ENCODE measurements around the gene OR52I2.

The OR52I2 gene

DNA sequence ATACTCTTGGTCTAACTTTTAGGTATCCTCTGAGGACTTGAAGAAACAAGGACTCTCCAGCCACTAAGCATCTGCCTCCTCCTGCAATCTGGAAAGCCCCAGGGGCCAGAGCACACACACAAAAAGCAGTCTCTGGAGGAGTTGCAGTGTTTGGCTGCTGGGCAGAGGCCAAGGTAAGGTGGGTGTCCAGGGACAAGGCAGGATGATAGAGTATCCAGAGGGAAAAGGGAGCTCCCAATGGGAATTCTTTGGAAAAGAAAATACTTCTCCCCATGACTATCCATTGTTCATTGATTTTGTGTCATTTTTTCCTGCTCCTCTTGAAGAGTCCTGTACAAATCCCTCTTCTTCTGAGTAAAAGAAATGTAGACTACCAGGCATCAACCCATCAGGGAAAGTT lies at the start of gene OR52I2:
Gene OR52I2, plus strand, starts transcription at position 301 of the 400 bp plus-strand sequence.
- Mint-ChIP-seq H3K27me3 (peaks cover 18% of the 10 kb centered on the region), H3K4me1 (ENCODE audit: low read depth) (no peaks in the 10 kb centered on the region), H3K27ac (no peak within 1 kb of the TSS), H3K36me3 (ENCODE audit: low read depth) (no peaks in the 10 kb centered on the region), H3K9me3 (no peaks in the 10 kb centered on the region), H3K4me3 (no peak within 1 kb of the TSS)

DNA sequence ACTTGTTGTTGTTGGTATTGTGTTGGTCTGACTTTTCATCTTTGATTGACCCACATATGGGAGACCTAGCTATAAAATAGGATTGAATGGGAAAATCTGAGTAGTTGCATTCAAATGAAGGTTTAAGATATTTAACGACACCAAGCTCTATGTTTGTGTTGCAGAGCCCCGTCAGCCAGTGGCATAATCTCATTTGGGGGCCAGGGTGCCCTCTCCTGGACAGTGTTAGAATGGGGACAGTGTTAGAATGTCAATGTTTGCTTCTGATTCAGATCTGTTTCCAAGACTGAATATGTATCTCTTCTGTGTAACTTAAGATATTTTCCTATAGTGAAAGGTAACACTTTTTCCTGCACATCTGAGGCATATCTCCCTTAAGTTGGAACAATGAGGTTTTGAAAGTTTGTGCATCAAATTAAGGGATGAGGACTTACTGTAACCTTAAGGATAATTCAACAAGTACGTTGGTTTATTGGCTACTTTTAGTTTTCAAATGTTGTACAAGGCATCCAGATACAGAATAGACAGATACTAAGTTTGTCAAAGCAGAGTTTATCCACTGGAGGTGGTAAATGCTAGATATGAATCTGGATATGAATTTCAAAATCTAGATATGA lies 41.8 kb upstream of the OR52I2 start:
- Mint-ChIP-seq H3K27me3 (peaks cover 15% of the 10 kb centered on the region), H3K4me3 (no peak overlapping the region), H3K9me3 (no peaks in the 10 kb centered on the region), H3K4me1 (ENCODE audit: low read depth) (no peaks in the 10 kb centered on the region), H3K27ac (no peak overlapping the region), H3K36me3 (ENCODE audit: low read depth) (no peaks in the 10 kb centered on the region)

GRCh38 chr11:4541071-4541470 lies 40.5 kb upstream of the OR52I2 start:
- Mint-ChIP-seq H3K27me3 (peaks cover 15% of the 10 kb centered on the region), H3K9me3 (no peaks in the 10 kb centered on the region), H3K27ac (no peak overlapping the region), H3K4me1 (ENCODE audit: low read depth) (no peaks in the 10 kb centered on the region), H3K36me3 (ENCODE audit: low read depth) (no peaks in the 10 kb centered on the region), H3K4me3 (no peak overlapping the region)

GRCh38 chr11:4543561-4543960 lies 38.0 kb upstream of the OR52I2 start:
- Mint-ChIP-seq H3K4me1 (ENCODE audit: low read depth) (no peaks in the 10 kb centered on the region), H3K4me3 (no peak overlapping the region), H3K9me3 (no peaks in the 10 kb centered on the region), H3K27ac (no peak overlapping the region), H3K27me3 (peaks cover 20% of the 10 kb centered on the region), H3K36me3 (ENCODE audit: low read depth) (no peaks in the 10 kb centered on the region)

DNA sequence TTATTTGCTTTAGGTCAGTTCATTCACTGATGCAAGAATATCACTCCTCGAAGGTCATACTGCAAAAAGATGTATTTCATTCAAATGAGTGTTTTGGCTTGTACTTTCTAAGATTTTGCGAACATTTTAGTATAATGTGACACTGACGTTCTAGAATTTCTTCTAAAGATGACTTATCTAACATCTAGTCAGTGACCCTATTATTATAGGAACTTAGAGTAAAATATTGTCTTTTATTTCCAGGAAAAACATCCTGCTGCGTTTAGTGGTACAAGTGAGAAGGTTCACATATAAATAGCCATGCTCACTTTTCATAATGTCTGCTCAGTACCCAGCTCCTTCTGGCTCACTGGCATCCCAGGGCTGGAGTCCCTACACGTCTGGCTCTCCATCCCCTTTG lies 36.7 kb upstream of the OR52I2 start, which contains the start of gene OR52M1:
Gene OR52M1, plus strand, starts transcription at position 301 of the 400 bp plus-strand sequence. Its CDS starts 0 bp downstream, at position 301.
- Mint-ChIP-seq H3K36me3 (ENCODE audit: low read depth) (no peaks in the 10 kb centered on the region), H3K9me3 (no peaks in the 10 kb centered on the region), H3K4me1 (ENCODE audit: low read depth) (no peaks in the 10 kb centered on the region), H3K4me3 (no peak within 1 kb of the TSS), H3K27ac (no peak within 1 kb of the TSS), H3K27me3 (peaks cover 22% of the 10 kb centered on the region)

DNA sequence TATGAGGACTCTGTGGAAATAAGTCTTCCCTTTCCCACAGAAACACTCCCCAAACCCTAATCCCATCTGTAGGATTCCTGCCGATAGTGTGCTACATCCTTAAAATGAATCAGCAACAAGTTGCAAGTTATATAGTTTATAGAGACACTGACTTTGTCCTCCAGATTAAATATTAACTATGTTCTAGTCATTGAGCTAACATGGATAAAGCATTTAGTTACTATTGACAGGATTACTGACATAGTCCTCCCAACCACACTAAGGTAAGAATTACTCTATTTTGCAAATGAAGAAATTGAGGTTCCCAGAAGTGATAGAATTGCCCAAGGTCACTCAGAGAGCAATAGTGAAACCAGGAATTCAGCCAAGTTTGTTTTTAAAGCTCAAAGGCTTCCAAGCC lies 34.7 kb upstream of the OR52I2 start:
- H3K36me3 Mint-ChIP-seq (ENCODE audit: low read depth), result no peaks in the 10 kb centered on the region
- no peaks in the 10 kb centered on the region for H3K9me3 Mint-ChIP-seq
- H3K27ac Mint-ChIP-seq, result no peak overlapping the region
- peaks cover 27% of the 10 kb centered on the region for H3K27me3 Mint-ChIP-seq
- no peaks in the 10 kb centered on the region for H3K4me1 Mint-ChIP-seq (ENCODE audit: low read depth)
- H3K4me3 Mint-ChIP-seq, result no peak overlapping the region

DNA sequence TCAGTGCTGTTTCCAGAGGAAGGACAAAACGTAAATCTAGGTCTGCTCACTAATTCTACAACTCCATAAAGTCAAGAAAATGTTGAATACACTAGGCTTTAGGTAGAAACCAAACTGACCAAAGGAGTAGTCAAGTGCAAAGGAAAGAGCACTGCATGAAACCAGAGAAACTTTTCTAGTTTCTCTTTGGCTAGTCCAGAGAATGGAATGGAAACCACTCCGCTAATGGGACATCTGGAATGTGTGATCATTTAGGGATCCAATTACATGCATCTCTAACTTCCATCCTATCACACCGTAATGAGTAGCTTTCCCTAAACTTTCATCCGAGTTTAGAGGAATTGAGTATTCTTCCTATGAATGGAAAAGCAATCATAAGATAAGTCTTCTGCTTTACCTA lies 34.1 kb upstream of the OR52I2 start:
- no peak overlapping the region for H3K4me3 Mint-ChIP-seq
- H3K27me3 Mint-ChIP-seq, result peaks cover 22% of the 10 kb centered on the region
- H3K9me3 Mint-ChIP-seq, result no peaks in the 10 kb centered on the region
- no peak overlapping the region for H3K27ac Mint-ChIP-seq
- H3K36me3 Mint-ChIP-seq (ENCODE audit: low read depth), result no peaks in the 10 kb centered on the region
- H3K4me1 Mint-ChIP-seq (ENCODE audit: low read depth), result no peaks in the 10 kb centered on the region

- Mint-ChIP-seq H3K27ac (no peak overlapping the region), H3K4me3 (no peak overlapping the region), H3K36me3 (ENCODE audit: low read depth) (no peaks in the 10 kb centered on the region), H3K9me3 (no peaks in the 10 kb centered on the region), H3K4me1 (ENCODE audit: low read depth) (no peaks in the 10 kb centered on the region), H3K27me3 (peaks cover 40% of the 10 kb centered on the region)
These were observed 30.1 kb upstream of the OR52I2 start for GRCh38 chr11:4551346-4551979.

DNA sequence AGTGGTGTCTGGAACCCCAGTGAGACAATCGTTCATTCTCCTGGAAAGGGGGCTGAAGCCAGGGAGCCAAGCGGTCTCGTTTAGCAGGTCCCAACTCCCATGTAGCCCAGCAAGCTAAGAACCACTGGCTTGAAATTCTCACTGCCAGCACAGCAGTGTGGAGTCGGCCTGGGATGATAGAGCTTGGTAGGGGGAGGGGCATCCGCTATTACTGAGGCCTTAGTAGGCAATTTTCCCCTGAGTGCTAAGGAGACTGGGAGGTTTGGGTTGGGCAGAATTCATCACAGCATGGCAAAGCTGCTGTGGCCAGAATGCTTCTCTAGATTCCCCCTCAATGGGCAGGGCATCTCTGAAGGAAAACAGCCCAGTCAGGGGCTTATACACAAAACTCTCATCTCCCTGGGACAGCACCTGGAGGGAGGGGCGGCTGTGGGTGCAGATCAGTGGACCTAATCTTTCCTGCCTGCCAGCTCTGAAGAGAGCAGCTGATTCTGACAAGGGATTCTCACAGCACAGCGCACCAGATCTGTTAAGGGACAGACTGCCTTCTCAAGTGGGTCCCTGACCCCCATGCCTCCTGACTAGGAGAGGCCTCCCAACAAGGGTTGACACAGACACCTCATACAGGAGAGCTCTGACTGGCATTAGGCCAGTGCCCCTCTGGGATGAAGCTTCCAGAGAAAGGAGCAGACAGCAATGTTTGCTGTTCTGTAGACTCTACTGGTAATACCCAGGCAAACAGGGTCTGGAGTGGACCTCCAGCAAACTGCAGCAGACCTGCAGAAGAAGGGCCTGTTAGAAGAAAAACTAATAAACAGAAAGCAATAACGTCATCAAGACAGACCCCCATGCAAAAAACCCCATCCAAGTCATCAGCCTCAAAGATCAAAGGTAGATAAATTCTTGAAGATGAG lies 21.8 kb upstream of the OR52I2 start:
- Mint-ChIP-seq H3K4me1 (ENCODE audit: low read depth) (no peaks in the 10 kb centered on the region), H3K27ac (no peak overlapping the region), H3K4me3 (no peak overlapping the region), H3K27me3 (peaks cover 34% of the 10 kb centered on the region), H3K36me3 (ENCODE audit: low read depth) (no peaks in the 10 kb centered on the region), H3K9me3 (peaks cover 7% of the 10 kb centered on the region)

DNA sequence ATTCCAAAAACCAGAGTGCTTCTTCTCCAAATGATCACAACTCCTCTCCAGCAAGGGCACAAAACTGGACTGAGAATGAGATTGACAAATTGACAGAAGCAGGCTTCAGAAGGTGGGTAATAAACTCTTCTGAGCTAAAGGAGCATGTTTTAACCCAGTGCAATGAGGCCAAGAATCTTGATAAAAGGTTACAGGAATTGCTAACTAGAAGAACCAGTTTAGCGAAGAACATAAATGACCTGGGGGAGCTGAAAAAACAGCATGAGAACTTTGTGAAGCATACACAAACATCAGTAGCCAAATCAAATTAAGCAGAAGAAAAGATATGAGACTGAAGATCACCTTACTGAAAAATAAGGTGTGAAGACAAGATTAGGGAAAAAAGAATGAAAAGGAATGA lies 21.1 kb upstream of the OR52I2 start:
- H3K9me3 Mint-ChIP-seq, result peaks cover 7% of the 10 kb centered on the region
- H3K4me3 Mint-ChIP-seq, result no peak overlapping the region
- H3K36me3 Mint-ChIP-seq (ENCODE audit: low read depth), result no peaks in the 10 kb centered on the region
- peaks cover 31% of the 10 kb centered on the region for H3K27me3 Mint-ChIP-seq
- no peak overlapping the region for H3K27ac Mint-ChIP-seq
- no peaks in the 10 kb centered on the region for H3K4me1 Mint-ChIP-seq (ENCODE audit: low read depth)

- Mint-ChIP-seq H3K36me3 (ENCODE audit: low read depth) (no peaks in the 10 kb centered on the region), H3K4me3 (no peak overlapping the region), H3K4me1 (ENCODE audit: low read depth) (no peaks in the 10 kb centered on the region), H3K9me3 (peaks cover 7% of the 10 kb centered on the region), H3K27me3 (peaks cover 23% of the 10 kb centered on the region), H3K27ac (no peak overlapping the region)
These were observed 16.2 kb upstream of the OR52I2 start for GRCh38 chr11:4565371-4565770.

GRCh38 chr11:4569075-4569474 lies 12.5 kb upstream of the OR52I2 start:
- H3K9me3 Mint-ChIP-seq, result peaks cover under 1% of the 10 kb centered on the region
- H3K4me3 Mint-ChIP-seq, result no peak overlapping the region
- no peaks in the 10 kb centered on the region for H3K36me3 Mint-ChIP-seq (ENCODE audit: low read depth)
- H3K27me3 Mint-ChIP-seq, result peaks cover 8% of the 10 kb centered on the region
- H3K27ac Mint-ChIP-seq, result no peak overlapping the region
- no peaks in the 10 kb centered on the region for H3K4me1 Mint-ChIP-seq (ENCODE audit: low read depth)

DNA sequence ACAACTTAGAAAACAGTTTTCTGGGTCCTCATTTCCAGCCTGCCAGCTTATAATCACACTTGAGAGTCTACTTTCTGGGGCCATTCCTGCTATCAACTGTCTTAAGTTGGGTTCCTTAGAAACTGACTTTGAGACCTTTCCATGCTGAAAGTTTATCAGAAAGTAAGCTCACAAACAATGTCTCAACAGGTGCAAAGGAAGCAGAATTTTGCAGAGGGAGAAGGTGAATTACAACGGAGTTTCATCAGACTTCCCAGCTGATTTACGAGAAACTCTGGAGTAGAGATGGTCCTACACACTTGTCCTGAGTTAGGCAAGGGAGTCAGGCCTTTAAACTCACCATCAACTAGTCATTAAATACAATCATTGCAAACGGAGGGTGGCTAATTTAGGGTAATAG lies 4.7 kb upstream of the OR52I2 start:
- no peaks in the 10 kb centered on the region for H3K9me3 Mint-ChIP-seq
- H3K4me1 Mint-ChIP-seq (ENCODE audit: low read depth), result peaks cover 5% of the 10 kb centered on the region
- H3K27me3 Mint-ChIP-seq, result peaks cover 21% of the 10 kb centered on the region
- H3K4me3 Mint-ChIP-seq, result no peak overlapping the region
- H3K36me3 Mint-ChIP-seq (ENCODE audit: low read depth), result no peaks in the 10 kb centered on the region
- no peak overlapping the region for H3K27ac Mint-ChIP-seq

DNA sequence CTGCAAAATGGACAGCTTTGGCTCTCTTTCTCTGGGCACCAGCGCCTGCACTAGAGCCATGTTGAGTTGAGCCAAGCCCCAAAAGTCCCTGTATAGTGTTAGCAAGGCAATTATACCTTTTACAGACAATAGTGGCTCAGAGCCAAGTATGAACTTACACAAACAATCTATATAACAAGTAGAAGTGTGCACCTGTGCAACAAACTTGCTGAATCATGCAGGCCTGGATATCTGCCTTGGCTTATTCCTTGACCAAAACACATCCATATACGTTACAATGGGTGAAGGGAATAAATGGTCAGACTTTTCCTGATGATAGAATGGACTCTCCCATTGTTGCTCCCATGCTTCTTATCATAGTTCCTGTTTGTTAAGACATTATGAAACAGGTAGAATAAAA lies 3.8 kb upstream of the OR52I2 start:
- H3K4me1 Mint-ChIP-seq (ENCODE audit: low read depth), result peaks cover 5% of the 10 kb centered on the region
- no peak overlapping the region for H3K27ac Mint-ChIP-seq
- no peak overlapping the region for H3K4me3 Mint-ChIP-seq
- H3K9me3 Mint-ChIP-seq, result no peaks in the 10 kb centered on the region
- peaks cover 23% of the 10 kb centered on the region for H3K27me3 Mint-ChIP-seq
- no peaks in the 10 kb centered on the region for H3K36me3 Mint-ChIP-seq (ENCODE audit: low read depth)

DNA sequence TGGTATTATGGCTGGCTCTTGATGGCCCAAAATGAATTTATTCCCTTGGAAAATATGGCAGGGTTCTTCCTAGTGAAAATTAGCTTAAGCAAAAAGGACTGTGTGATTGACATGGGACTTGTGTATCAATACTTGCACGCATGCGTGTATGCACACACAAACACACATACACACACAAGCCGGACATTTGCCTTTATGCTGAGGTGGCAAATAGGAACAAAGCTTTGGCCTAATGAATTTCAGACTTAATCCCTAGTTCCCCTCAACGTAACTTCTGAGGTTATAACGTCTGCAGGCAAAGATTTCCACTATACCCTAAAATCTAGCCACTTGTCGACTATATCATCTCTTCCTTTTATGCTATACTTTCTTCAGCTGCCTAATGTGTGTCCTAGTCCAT lies 2.9 kb upstream of the OR52I2 start:
- H3K36me3 Mint-ChIP-seq (ENCODE audit: low read depth), result no peaks in the 10 kb centered on the region
- H3K27ac Mint-ChIP-seq, result no peak overlapping the region
- H3K4me3 Mint-ChIP-seq, result no peak overlapping the region
- no peaks in the 10 kb centered on the region for H3K9me3 Mint-ChIP-seq
- peaks cover 5% of the 10 kb centered on the region for H3K4me1 Mint-ChIP-seq (ENCODE audit: low read depth)
- peaks cover 25% of the 10 kb centered on the region for H3K27me3 Mint-ChIP-seq
